ENCODE data around the gene AMER1. TPM values are rescaled to one million over a fixed set of nuclear protein-coding genes. Genes with fewer than 3 reads are reported as not detected.

The AMER1 gene
- total and polyA plus RNA-seq, 8 donors, result 0.92 to 5.1 (median 3.1) TPM

GRCh38 chrX:64192040-64192439 is 13.5 kb downstream of the AMER1 start:
- WGBS, 2 donors, result 80 to 93% methylated on average over 3 of the region's 3 CpGs
- no peak for FAIRE-seq
- H3K27me3 ChIP-seq, result no peaks in the 10 kb centered on the region

DNA sequence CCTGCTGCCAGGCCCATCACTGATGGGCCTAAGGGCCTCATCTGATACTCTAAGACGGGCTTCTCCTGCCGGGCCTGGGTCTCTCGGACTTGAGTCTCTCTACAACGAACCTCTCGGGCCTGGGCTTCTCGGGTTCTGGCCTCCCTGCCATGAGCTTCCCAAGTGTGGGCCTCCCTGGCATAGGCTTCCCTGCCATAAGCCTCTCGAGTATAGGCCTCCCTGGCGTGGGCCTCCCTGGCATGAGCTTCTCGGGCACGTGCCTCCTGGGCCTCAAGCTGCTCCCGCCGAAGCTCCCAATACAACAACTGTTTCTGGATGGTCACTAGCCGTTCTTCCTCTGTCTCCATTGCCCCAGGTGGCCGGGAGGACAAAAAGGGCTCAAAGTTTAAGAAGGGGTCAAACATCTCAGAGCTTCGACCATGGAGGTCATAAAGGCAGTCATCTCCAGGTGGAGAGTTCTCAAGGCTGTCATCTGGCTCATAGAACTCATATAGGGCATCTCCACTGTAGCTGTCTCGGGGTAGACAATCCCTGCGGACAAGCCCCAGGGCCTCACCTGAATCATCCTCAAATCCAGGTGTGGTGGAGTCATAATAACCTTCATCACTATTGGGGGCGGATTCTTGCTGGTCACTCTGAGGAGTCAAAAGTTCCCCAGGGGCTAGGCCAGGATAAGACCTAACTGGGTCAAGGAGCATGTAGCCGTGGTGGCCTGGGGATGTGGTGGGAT is 14.1 kb downstream of the AMER1 start:
- Histone ChIP-seq H3K4me1 (no peaks in the 10 kb centered on the region), H3K36me3 (peaks cover 0 to 3% (median 0%) of the 10 kb centered on the region in 3 donors), H3K4me3 (no peak overlapping the region), H3K27me3 (no peaks in the 10 kb centered on the region), H3K9me3 (no peaks in the 10 kb centered on the region), H3K27ac (no peak overlapping the region)
- WGBS, 2 donors, result 86 to 96% methylated on average over 19 of the region's 19 CpGs
- peak in 1 of 6 donors; percentile 53 for DNase-seq
- no peak for ATAC-seq
- TF ChIP-seq CTCF (IDR thresholded peaks at IDR 0.05), result no peak
- FAIRE-seq, result no peak
- intact Hi-C loops (cut with DNase I), result no loop called here

More at GRCh38 chrX:64192040-64192439, 13.5 kb downstream of the AMER1 start:
- H3K27ac ChIP-seq, result no peak overlapping the region
- intact Hi-C loops (cut with DNase I), result no loop called here
- H3K4me3 ChIP-seq, result no peak overlapping the region
- no peaks in the 10 kb centered on the region for H3K4me1 ChIP-seq
- no peaks in the 10 kb centered on the region for H3K9me3 ChIP-seq
- TF ChIP-seq CTCF (IDR thresholded peaks at IDR 0.05), result no peak
- DNase-seq, result no peak
- H3K36me3 ChIP-seq, result peaks cover 0 to 3% (median 0%) of the 10 kb centered on the region in 3 donors
- ATAC-seq, result no peak

DNA sequence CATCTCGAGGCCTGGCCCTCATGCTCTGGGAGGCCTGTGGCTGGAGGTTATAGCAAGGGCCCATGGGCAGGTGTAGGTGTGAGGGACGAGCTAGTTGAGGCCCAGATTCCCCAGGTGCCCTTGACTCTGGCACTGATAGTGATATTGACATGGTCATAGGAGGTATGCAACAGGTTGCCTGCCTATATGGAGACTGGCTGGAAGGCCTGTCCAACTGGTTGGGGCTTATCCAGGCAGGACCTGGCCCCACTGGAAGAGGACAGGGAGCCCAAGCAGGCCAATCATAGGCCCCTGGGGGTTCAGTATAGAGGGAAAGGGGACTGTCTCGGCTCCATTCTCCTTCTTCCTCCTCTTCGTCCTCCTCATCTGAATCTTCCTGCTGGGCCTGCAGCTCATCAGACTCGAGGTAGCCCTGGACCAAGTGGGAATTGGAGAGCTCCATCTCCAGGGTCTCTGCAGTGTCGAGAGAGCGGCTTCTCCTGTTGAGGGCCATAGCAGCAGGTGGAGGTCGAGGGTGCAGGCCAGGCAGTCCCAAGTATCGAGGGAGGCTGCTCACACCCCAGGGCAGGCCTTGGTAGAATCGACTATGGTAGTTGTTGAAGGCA is 15.3 kb downstream of the AMER1 start:
- no peak for DNase-seq
- H3K36me3 ChIP-seq, result peaks cover 0 to 3% (median 0%) of the 10 kb centered on the region in 3 donors
- H3K27ac ChIP-seq, result no peak overlapping the region
- no peak for FAIRE-seq
- 82 to 97% methylated on average over 10 of the region's 10 CpGs for WGBS, 2 donors
- no peaks in the 10 kb centered on the region for H3K9me3 ChIP-seq
- no peaks in the 10 kb centered on the region for H3K4me1 ChIP-seq
- no peak for ATAC-seq
- intact Hi-C loops (cut with DNase I), result no loop called here
- H3K27me3 ChIP-seq, result no peaks in the 10 kb centered on the region
- no peak overlapping the region for H3K4me3 ChIP-seq
- TF ChIP-seq CTCF (IDR thresholded peaks at IDR 0.05), result no peak

DNA sequence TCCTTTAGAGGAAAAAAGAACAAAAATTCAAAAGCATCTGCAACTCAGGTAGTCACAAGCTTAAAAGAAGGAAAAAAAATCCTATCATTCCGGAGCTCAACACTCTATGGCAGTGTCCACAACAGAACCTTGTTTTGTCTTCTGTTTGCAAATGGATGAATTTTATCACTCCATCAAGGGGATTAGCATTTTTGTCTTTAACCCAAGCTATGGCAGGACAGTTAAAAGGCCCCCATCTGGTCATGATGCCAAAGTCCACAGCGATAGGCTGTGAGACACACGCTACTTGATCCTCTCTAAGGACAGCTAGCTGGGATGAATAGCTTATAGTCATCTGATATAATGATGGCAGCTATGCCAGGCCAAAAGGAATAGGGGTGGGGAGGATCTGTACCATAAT is 16.6 kb downstream of the AMER1 start:
- ATAC-seq, result no peak
- no peak for FAIRE-seq
- WGBS, 2 donors, result 92 to 97% methylated on average over 3 of the region's 3 CpGs
- intact Hi-C loops (cut with DNase I), result no loop called here
- H3K36me3 ChIP-seq, result peaks cover 0 to 3% (median 0%) of the 10 kb centered on the region in 3 donors
- no peaks in the 10 kb centered on the region for H3K27me3 ChIP-seq
- H3K4me3 ChIP-seq, result no peak overlapping the region
- no peak for TF ChIP-seq CTCF (IDR thresholded peaks at IDR 0.05)
- no peaks in the 10 kb centered on the region for H3K4me1 ChIP-seq
- DNase-seq, result no peak
- H3K9me3 ChIP-seq, result no peaks in the 10 kb centered on the region
- H3K27ac ChIP-seq, result no peak overlapping the region

DNA sequence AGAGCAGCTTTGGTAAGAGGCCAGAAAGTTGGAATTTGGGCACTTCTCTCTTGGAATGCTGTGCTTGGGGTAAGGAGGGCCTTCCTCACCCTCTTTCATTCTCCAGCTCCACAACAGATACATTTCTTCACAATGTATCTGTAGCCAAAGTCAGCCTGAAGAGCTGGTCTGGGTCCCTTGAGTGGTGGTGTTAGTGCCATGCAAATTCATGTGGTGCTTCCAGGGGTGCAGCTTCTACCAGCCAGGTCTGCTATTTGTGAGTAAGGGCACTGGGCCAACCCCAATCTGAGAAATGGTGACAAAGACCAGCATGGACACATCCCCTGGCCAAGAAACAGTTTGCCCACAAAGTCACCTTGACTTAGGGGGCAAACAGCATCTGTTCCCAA is 17.8 kb downstream of the AMER1 start:
- FAIRE-seq (no peak), DNase-seq (no peak), ATAC-seq (no peak)
- intact Hi-C loops (cut with DNase I), result no loop called here
- Histone ChIP-seq H3K27ac (no peak overlapping the region), H3K36me3 (peaks cover 0 to 3% (median 0%) of the 10 kb centered on the region in 3 donors), H3K4me1 (no peaks in the 10 kb centered on the region), H3K4me3 (no peak overlapping the region), H3K9me3 (no peaks in the 10 kb centered on the region), H3K27me3 (no peaks in the 10 kb centered on the region)
- no peak for TF ChIP-seq CTCF (IDR thresholded peaks at IDR 0.05)
